ENCODE measurements around the gene TBC1D20.

Gene TBC1D20

GRCh38 chr20:443223-443775 is 19.0 kb downstream of the TBC1D20 start:
- DNase-seq = no peak
- intact Hi-C loops (cut with DNase I) = no loop called here

GRCh38 chr20:440636-441035 is 21.7 kb downstream of the TBC1D20 start:
- intact Hi-C loops (cut with DNase I) = no loop called here
- peak in 2 of 10 donors; percentile 41 to 76 for DNase-seq

GRCh38 chr20:440148-440547 is 22.2 kb downstream of the TBC1D20 start:
- intact Hi-C loops (cut with DNase I) = no loop called here
- DNase-seq = peak in 1 of 10 donors; percentile 38

- DNase-seq = peak in 2 of 10 donors; percentile 55 to 77
- intact Hi-C loops (cut with DNase I) = no loop called here
These were observed 23.5 kb downstream of the TBC1D20 start for GRCh38 chr20:438571-439469.

- DNase-seq = peak in 2 of 10 donors; percentile 47 to 67
- intact Hi-C loops (cut with DNase I) = no loop called here
These were observed 24.4 kb downstream of the TBC1D20 start for GRCh38 chr20:437787-438486.

- intact Hi-C loops (cut with DNase I) = no loop called here
- peak in 1 of 10 donors; percentile 28 for DNase-seq
These were observed 25.9 kb downstream of the TBC1D20 start for GRCh38 chr20:436476-436875.

- intact Hi-C loops (cut with DNase I) = no loop called here
- DNase-seq = peak in 1 of 10 donors; percentile 40
These were observed 26.8 kb downstream of the TBC1D20 start for GRCh38 chr20:435558-435957.

GRCh38 chr20:434661-435419 is 27.5 kb downstream of the TBC1D20 start:
- peak in 1 of 10 donors; percentile 69 for DNase-seq
- intact Hi-C loops (cut with DNase I) = no loop called here

- intact Hi-C loops (cut with DNase I) = no loop called here
- peak in 1 of 10 donors; percentile 52 for DNase-seq
These were observed 28.1 kb downstream of the TBC1D20 start for GRCh38 chr20:434221-434620.

GRCh38 chr20:433300-433975 is 28.9 kb downstream of the TBC1D20 start:
- intact Hi-C loops (cut with DNase I) = no loop called here
- peak in 1 of 10 donors; percentile 43 for DNase-seq

GRCh38 chr20:432677-433299 is 29.5 kb downstream of the TBC1D20 start:
- DNase-seq = peak in 1 of 10 donors; percentile 69
- intact Hi-C loops (cut with DNase I) = no loop called here

GRCh38 chr20:432208-432607 is 30.1 kb downstream of the TBC1D20 start:
- intact Hi-C loops (cut with DNase I) = no loop called here
- peak in 1 of 10 donors; percentile 82 for DNase-seq

GRCh38 chr20:431012-431904 is 31.1 kb downstream of the TBC1D20 start:
- intact Hi-C loops (cut with DNase I) = loop anchor here (1.0 to 2.0 kb wide), 2 partner anchors 48 to 77 kb away; no protein-coding TSS in a partner anchor
- peak; percentile 69 to 97 (median 84) for DNase-seq

- peak in 2 of 10 donors; percentile 57 to 75 for DNase-seq
- intact Hi-C loops (cut with DNase I) = loop anchor here (2.0 kb wide), 1 partner anchor 48 kb away; no protein-coding TSS in a partner anchor
These were observed 32.0 kb downstream of the TBC1D20 start for GRCh38 chr20:430091-430999.

GRCh38 chr20:428658-429200 is 33.6 kb downstream of the TBC1D20 start:
- peak in 2 of 10 donors; percentile 57 to 69 for DNase-seq

GRCh38 chr20:427849-428657 is 34.3 kb downstream of the TBC1D20 start:
- intact Hi-C loops (cut with DNase I) = no loop called here
- peak in 1 of 10 donors; percentile 59 for DNase-seq

More at GRCh38 chr20:428658-429200, 33.6 kb downstream of the TBC1D20 start:
- intact Hi-C loops (cut with DNase I) = no loop called here

Data from posterior cingulate gyrus (tissue), 11 donors.